Liver (tissue), 9 donors: ENCODE data around the gene SMPD3. TPM values are rescaled to one million over a fixed set of nuclear protein-coding genes. Genes with fewer than 3 reads are reported as not detected.

Experiments used
- DNase-seq: peaks from one replicate; pipeline ENCODE4 v3.0.0-alpha.2; 2017; ENCODE audit warnings: low spot score
- H3K27ac ChIP-seq, 2 donors: one replicate each; pipeline ENCODE4 v1.7.0; 2013; ENCODE audit warnings: inconsistent platforms in 2 of 2, low read length in 2 of 2, control low read depth in 1 of 2, low read depth in 1 of 2, mild to moderate bottlenecking in 1 of 2
- H3K27me3 ChIP-seq, 4 donors: one replicate each; pipeline versions ENCODE4 v1.6.1 to v1.7.0; 2013; ENCODE audit warnings: low read length in 3 of 4, inconsistent platforms in 1 of 4, mild to moderate bottlenecking in 1 of 4, moderate library complexity in 1 of 4; ENCODE audit not compliant: control insufficient read depth in 4 of 4, insufficient read depth in 4 of 4
- H3K36me3 ChIP-seq, 4 donors: one replicate each; pipeline versions ENCODE4 v1.6.1 to v1.7.0; 2013; ENCODE audit warnings: low read length in 3 of 4, mild to moderate bottlenecking in 3 of 4, low read depth in 1 of 4, moderate library complexity in 1 of 4; ENCODE audit not compliant: control insufficient read depth in 4 of 4, insufficient read depth in 3 of 4
- H3K4me1 ChIP-seq, 4 donors: one replicate each; pipeline versions ENCODE4 v1.6.1 to v1.7.0; 2013; ENCODE audit warnings: low read length in 3 of 4, mild to moderate bottlenecking in 3 of 4, moderate library complexity in 1 of 4; ENCODE audit not compliant: control insufficient read depth in 4 of 4, insufficient read depth in 4 of 4
- H3K4me3 ChIP-seq, 3 donors: one replicate each; pipeline versions ENCODE4 v1.6.1 to v1.7.0; 2013; ENCODE audit warnings: low read length in 3 of 3, control low read depth in 1 of 3, low read depth in 1 of 3, mild to moderate bottlenecking in 1 of 3
- H3K9ac ChIP-seq, 2 donors: one replicate each; pipeline ENCODE4 v1.7.0; 2013; ENCODE audit warnings: low read length in 2 of 2, mild to moderate bottlenecking in 2 of 2, moderate library complexity in 2 of 2, control low read depth in 1 of 2, low read depth in 1 of 2
- H3K9me3 ChIP-seq, 4 donors: one replicate each; pipeline versions ENCODE4 v1.6.1 to v1.7.0; 2013; ENCODE audit warnings: low read length in 3 of 4; ENCODE audit not compliant: control insufficient read depth in 4 of 4
- CTCF ChIP-seq: fragments of 150-350 bp; IDR thresholded peaks from 2 replicates; pipeline ENCODE4 v1.5.1; 2017; ENCODE audit warnings: improper control_type of control experiment, low read depth, low read length; ENCODE audit not compliant: missing input control
- EGR1 ChIP-seq, 2 donors: IDR thresholded peaks; 2 replicates each; pipeline ENCODE4 v1.6.1; 2016 to 2018; ENCODE audit warnings: antibody characterized with exemption in 2 of 2, low read depth in 2 of 2
- FOXA1 ChIP-seq: IDR thresholded peaks from 2 replicates; pipeline ENCODE4 v1.6.1; 2016; ENCODE audit warnings: antibody characterized with exemption
- FOXA2 ChIP-seq: IDR thresholded peaks from 2 replicates; pipeline ENCODE4 v1.6.1; 2016; ENCODE audit warnings: antibody characterized with exemption
- GABPA ChIP-seq, 2 donors: IDR thresholded peaks in 1 of 2; conservative IDR thresholded peaks in 1 of 2; 2 replicates each; pipeline ENCODE4 v1.6.1; 2016; ENCODE audit warnings: antibody characterized with exemption in 2 of 2, mild to moderate bottlenecking in 1 of 2, moderate library complexity in 1 of 2
- HNF4A ChIP-seq, 2 donors: conservative IDR thresholded peaks; 2 replicates each; pipeline ENCODE4 v1.6.1; 2016; ENCODE audit warnings: antibody characterized with exemption in 2 of 2, mild to moderate bottlenecking in 2 of 2
- MAX ChIP-seq: IDR thresholded peaks from 2 replicates; pipeline ENCODE4 v1.6.1; 2016; ENCODE audit warnings: antibody characterized with exemption
- NR2F2 ChIP-seq: IDR thresholded peaks from 2 replicates; pipeline ENCODE4 v1.6.1; 2016; ENCODE audit warnings: antibody characterized with exemption
- RAD21 ChIP-seq, 2 donors: IDR thresholded peaks; 2 replicates each; pipeline ENCODE4 v1.6.1; 2016; ENCODE audit warnings: antibody characterized with exemption in 2 of 2, mild to moderate bottlenecking in 2 of 2
- RXRA ChIP-seq, 2 donors: IDR thresholded peaks; 2 replicates each; pipeline ENCODE4 v1.6.1; 2017 to 2018; ENCODE audit warnings: antibody characterized with exemption in 2 of 2, mild to moderate bottlenecking in 1 of 2
- SP1 ChIP-seq: IDR thresholded peaks from 2 replicates; pipeline ENCODE4 v1.6.1; 2018; ENCODE audit warnings: antibody characterized with exemption, mild to moderate bottlenecking
- TAF1 ChIP-seq: conservative IDR thresholded peaks from 2 replicates; pipeline ENCODE4 v1.6.1; 2016; ENCODE audit warnings: antibody characterized with exemption, mild to moderate bottlenecking
- YY1 ChIP-seq: IDR thresholded peaks from 2 replicates; pipeline ENCODE4 v1.6.1; 2016; ENCODE audit warnings: antibody characterized with exemption, mild to moderate bottlenecking
- ZBTB33 ChIP-seq: IDR thresholded peaks from 2 replicates; pipeline ENCODE4 v1.6.1; 2016; ENCODE audit warnings: antibody characterized with exemption
- WGBS: extraction: QIAGEN DNeasy Blood & Tissue Kit; methylation state at CpG from one replicate; pipeline ENCODE4 v1.1.7; 2013; 5-methylcytosine and 5-hydroxymethylcytosine counted together
- polyA plus RNA-seq, 2 donors: library from polyadenylated mRNA; stranded (reverse) in 1 of 2; unstranded in 1 of 2; fragments of 200-250 nt in 1 of 2; fragments of >200 nt in 1 of 2; fragmentation: Nextera tagmentation in 1 of 2; extraction: Ambion mirVana in 1 of 2; gene quantifications; one replicate each; pipeline versions ENCODE4 v1.2.1 to v1.2.3, GENCODE V29; 2013 to 2015
- total RNA-seq, 2 donors: library from RNA; depleted of rRNA; stranded (reverse); fragments of >200 nt; gene quantifications; one replicate each; pipeline ENCODE4 v1.2.3, GENCODE V29; 2014
- donor health status: healthy.
- donor health status: healthy.
- donor health status: healthy.
- donor health status: healthy.
- donor health status: healthy.

Gene SMPD3
- total and polyA plus RNA-seq, 4 donors = 0.33 to 10.6 (median 2.7) TPM

- WGBS = 91% methylated on average over 11 of the region's 11 CpGs
- Histone ChIP-seq H3K4me3 (no peak overlapping the region), H3K27ac (no peak overlapping the region), H3K9ac (no peak overlapping the region), H3K36me3 (peaks cover 14 to 46% (median 23%) of the 10 kb centered on the region in 4 donors), H3K27me3 (no peaks in the 10 kb centered on the region), H3K4me1 (no peaks in the 10 kb centered on the region), H3K9me3 (no peaks in the 10 kb centered on the region)
- DNase-seq = no peak
- no peak for TF ChIP-seq SP1
- no peak for TF ChIP-seq CTCF
- no peak for TF ChIP-seq TAF1
- no peak for TF ChIP-seq ZBTB33
Measured at GRCh38 chr16:68357923-68358322, 90.4 kb downstream of the SMPD3 start.

- 95% methylated on average over 9 of the region's 9 CpGs for WGBS
- Histone ChIP-seq H3K27ac (no peak overlapping the region), H3K9me3 (no peaks in the 10 kb centered on the region), H3K4me1 (no peaks in the 10 kb centered on the region), H3K9ac (no peak overlapping the region), H3K27me3 (no peaks in the 10 kb centered on the region), H3K4me3 (no peak overlapping the region), H3K36me3 (peaks cover 14 to 50% (median 24%) of the 10 kb centered on the region in 4 donors)
- no peak for DNase-seq
- no peak for TF ChIP-seq NR2F2
Measured at GRCh38 chr16:68357521-68357922, 90.8 kb downstream of the SMPD3 start.

GRCh38 chr16:68356919-68357286 lies 91.4 kb downstream of the SMPD3 start:
- H3K36me3 ChIP-seq = peaks cover 14 to 56% (median 24%) of the 10 kb centered on the region in 4 donors
- H3K9me3 ChIP-seq = no peaks in the 10 kb centered on the region
- 90% methylated on average over 5 of the region's 5 CpGs for WGBS
- H3K4me1 ChIP-seq = no peaks in the 10 kb centered on the region
- no peak overlapping the region for H3K9ac ChIP-seq
- H3K27me3 ChIP-seq = no peaks in the 10 kb centered on the region
- DNase-seq = no peak
- no peak overlapping the region for H3K4me3 ChIP-seq
- no peak overlapping the region for H3K27ac ChIP-seq
- TF ChIP-seq HNF4A (conservative IDR thresholded peaks at IDR 0.05) (no peak), EGR1 (IDR thresholded peaks at IDR 0.05; ENCODE audit: low read depth in 2 of 2) (no peak)

- Histone ChIP-seq H3K9ac (no peak overlapping the region), H3K27me3 (no peaks in the 10 kb centered on the region), H3K27ac (no peak overlapping the region), H3K4me3 (no peak overlapping the region), H3K36me3 (peaks cover 14 to 61% (median 25%) of the 10 kb centered on the region in 4 donors), H3K9me3 (no peaks in the 10 kb centered on the region), H3K4me1 (no peaks in the 10 kb centered on the region)
- 78% methylated on average over 28 of the region's 28 CpGs for WGBS
- DNase-seq = no peak
- TF ChIP-seq MAX (no peak), RAD21 (IDR thresholded peaks at IDR 0.05) (no peak), SP1 (no peak), FOXA1 (no peak), TAF1 (no peak), HNF4A (conservative IDR thresholded peaks at IDR 0.05) (no peak), CTCF (no peak), RXRA (IDR thresholded peaks at IDR 0.05) (no peak), FOXA2 (no peak), ZBTB33 (no peak), YY1 (no peak), GABPA (IDR thresholded peaks at IDR 0.05 in 1 of 2, conservative IDR thresholded peaks at IDR 0.05 in 1 of 2) (no peak)
Measured at GRCh38 chr16:68356249-68356918, 91.9 kb downstream of the SMPD3 start.
